PFSK-1 (cell line): ENCODE measurements around the gene TSPAN14.

Experiments used
- FOXP2 ChIP-seq: optimal IDR thresholded peaks from 2 replicates; pipeline ENCODE3; 2011; ENCODE audit warnings: borderline replicate concordance, control low read depth, inconsistent platforms; ENCODE audit not compliant: insufficient read depth; ENCODE audit errors: extremely low read length, extremely low read depth
- POLR2AphosphoS5 ChIP-seq: IDR thresholded peaks from 2 replicates; pipeline ENCODE4 v1.6.1; 2012; ENCODE audit warnings: low read depth, mild to moderate bottlenecking, control low read depth, low read length, moderate library complexity
- SIN3A ChIP-seq: IDR thresholded peaks from 2 replicates; pipeline ENCODE4 v1.6.1; 2012; ENCODE audit warnings: mild to moderate bottlenecking, low read length, moderate library complexity, borderline replicate concordance; ENCODE audit not compliant: insufficient read depth
- TAF1 ChIP-seq: IDR thresholded peaks from 2 replicates; pipeline ENCODE4 v1.6.1; 2012; ENCODE audit warnings: low read length, control low read depth, borderline replicate concordance; ENCODE audit not compliant: insufficient read depth
- TF ChIP-seq, protein P1 (sequence below), 2 experiments: IDR thresholded peaks; 2 replicates each; pipeline versions ENCODE4 v1.6.1 to v1.8.0; 2011 to 2012; ENCODE audit warnings: low read depth in 2 of 2, low read length in 2 of 2, control low read depth in 1 of 2, inconsistent platforms in 1 of 2, mild to moderate bottlenecking in 1 of 2, moderate library complexity in 1 of 2; ENCODE audit not compliant: insufficient read depth in 1 of 2

TSPAN14 gene

GRCh38 chr10:80501913-80502521 is 47.9 kb downstream of the TSPAN14 start:
- TF ChIP-seq TAF1 (no peak), POLR2AphosphoS5 (no peak), FOXP2 (no peak), SIN3A (no peak)
- TF ChIP-seq, protein P1, sequence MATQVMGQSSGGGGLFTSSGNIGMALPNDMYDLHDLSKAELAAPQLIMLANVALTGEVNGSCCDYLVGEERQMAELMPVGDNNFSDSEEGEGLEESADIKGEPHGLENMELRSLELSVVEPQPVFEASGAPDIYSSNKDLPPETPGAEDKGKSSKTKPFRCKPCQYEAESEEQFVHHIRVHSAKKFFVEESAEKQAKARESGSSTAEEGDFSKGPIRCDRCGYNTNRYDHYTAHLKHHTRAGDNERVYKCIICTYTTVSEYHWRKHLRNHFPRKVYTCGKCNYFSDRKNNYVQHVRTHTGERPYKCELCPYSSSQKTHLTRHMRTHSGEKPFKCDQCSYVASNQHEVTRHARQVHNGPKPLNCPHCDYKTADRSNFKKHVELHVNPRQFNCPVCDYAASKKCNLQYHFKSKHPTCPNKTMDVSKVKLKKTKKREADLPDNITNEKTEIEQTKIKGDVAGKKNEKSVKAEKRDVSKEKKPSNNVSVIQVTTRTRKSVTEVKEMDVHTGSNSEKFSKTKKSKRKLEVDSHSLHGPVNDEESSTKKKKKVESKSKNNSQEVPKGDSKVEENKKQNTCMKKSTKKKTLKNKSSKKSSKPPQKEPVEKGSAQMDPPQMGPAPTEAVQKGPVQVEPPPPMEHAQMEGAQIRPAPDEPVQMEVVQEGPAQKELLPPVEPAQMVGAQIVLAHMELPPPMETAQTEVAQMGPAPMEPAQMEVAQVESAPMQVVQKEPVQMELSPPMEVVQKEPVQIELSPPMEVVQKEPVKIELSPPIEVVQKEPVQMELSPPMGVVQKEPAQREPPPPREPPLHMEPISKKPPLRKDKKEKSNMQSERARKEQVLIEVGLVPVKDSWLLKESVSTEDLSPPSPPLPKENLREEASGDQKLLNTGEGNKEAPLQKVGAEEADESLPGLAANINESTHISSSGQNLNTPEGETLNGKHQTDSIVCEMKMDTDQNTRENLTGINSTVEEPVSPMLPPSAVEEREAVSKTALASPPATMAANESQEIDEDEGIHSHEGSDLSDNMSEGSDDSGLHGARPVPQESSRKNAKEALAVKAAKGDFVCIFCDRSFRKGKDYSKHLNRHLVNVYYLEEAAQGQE (IDR thresholded peaks at IDR 0.05; ENCODE audit: insufficient read depth in 1 of 2, low read depth in 2 of 2, low read length in 2 of 2), result no peak

DNA sequence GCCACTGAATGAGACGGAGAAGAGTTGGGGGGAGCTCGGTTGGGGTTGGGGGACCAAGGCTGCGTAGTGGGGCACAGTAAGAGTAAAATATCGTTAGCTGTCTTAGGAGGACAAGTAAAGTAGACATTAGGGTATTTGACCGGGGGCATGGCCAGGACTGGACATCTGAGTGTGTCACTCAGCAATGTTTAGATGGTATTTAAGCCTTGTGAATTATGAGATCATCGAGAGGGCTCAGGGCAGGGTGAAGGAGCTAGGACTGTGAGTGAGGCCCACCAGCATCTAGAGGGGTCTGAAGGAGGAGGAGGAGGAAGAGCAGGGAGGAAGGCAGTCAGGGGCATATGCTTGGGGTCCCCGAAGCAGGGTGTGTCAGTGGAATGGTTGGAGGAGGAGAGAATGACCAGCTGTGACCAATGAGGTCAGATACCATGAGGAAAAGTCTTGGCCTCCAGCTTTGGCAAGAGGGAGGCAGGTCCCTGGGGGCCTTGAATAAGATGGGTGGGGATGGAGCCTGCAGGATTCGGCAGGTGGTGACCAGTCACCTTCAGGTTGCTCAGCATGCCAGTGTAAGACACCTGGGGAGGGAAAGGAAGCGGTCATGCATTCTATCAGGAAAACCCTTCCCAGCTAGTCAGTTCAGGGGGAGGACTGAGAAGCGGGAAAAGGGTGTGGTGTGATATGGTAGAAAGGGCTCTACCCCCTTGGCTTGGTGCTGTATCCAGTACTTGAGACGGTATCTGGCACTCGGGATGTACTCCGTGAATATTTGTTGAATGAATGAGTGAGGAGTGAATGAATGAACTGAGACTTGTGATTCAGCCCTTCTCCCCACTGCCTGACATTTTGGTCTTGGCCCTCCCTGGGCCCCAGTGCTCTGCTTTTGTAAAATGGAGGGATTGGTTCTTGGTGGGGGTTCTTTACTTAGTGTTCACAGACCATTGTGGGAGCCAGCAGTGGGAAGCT is 48.8 kb downstream of the TSPAN14 start:
- no peak for TF ChIP-seq SIN3A
- TF ChIP-seq, protein P1 (IDR thresholded peaks at IDR 0.05; ENCODE audit: insufficient read depth in 1 of 2, low read depth in 2 of 2, low read length in 2 of 2), result no peak
- no peak for TF ChIP-seq POLR2AphosphoS5
- no peak for TF ChIP-seq TAF1
- TF ChIP-seq FOXP2, result no peak

DNA sequence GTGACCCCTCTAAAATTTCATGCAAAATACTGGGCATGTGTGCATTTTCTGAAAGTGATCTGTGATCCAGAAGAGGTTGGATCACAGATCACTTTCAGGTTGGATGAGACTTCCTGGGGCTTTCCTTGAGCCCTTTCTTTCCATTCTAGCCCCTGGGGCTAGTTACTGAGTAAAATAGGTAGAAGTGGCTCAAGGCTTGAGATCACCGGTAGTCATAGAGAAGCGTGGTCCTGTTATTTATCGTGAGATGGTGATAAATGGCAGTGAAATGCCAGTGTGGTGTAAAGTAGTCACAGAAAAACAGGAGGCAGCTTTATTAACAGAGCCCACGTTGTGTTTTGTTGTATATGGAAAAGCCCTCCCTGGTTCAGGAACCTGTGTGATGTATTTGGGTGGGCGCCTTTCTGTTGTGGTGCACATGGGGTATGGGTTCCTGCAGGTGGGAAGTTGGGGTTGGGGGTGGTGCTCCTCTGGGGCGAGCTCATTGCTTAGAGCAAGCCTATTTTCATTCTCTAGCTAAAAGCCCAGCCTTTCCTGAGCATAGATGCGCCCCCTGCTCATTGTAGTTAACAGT is 49.6 kb downstream of the TSPAN14 start:
- TF ChIP-seq SIN3A (no peak), TAF1 (no peak), POLR2AphosphoS5 (no peak), FOXP2 (no peak)
- TF ChIP-seq, protein P1 (IDR thresholded peaks at IDR 0.05; ENCODE audit: insufficient read depth in 1 of 2, low read depth in 2 of 2, low read length in 2 of 2), result no peak

- TF ChIP-seq, protein P1 (IDR thresholded peaks at IDR 0.05; ENCODE audit: insufficient read depth in 1 of 2, low read depth in 2 of 2, low read length in 2 of 2), result no peak
- no peak for TF ChIP-seq POLR2AphosphoS5
- no peak for TF ChIP-seq SIN3A
- no peak for TF ChIP-seq FOXP2
- no peak for TF ChIP-seq TAF1
These were observed 50.2 kb downstream of the TSPAN14 start for GRCh38 chr10:80504158-80504811.
